Large intestine (tissue), 3 donors: ENCODE data around the gene ADAMTS17. TPM values are rescaled to one million over a fixed set of nuclear protein-coding genes. Genes with fewer than 3 reads are reported as not detected.

Experiments used
- DNase-seq, 2 donors: peaks; one replicate each; pipeline versions ENCODE4 v3.0.0 to v3.0.0-alpha.2; 2013
- H3K27ac ChIP-seq: one replicate; pipeline ENCODE4 v1.5.1; 2013; ENCODE audit warnings: low read length
- H3K27me3 ChIP-seq: 2 replicates; pipeline ENCODE4 v1.6.1; 2013; ENCODE audit warnings: low read length; ENCODE audit not compliant: control insufficient read depth, insufficient read depth
- H3K36me3 ChIP-seq: 2 replicates; pipeline ENCODE4 v1.6.1; 2013; ENCODE audit warnings: low read length; ENCODE audit not compliant: control insufficient read depth, insufficient read depth
- H3K4me1 ChIP-seq: one replicate; pipeline ENCODE4 v1.6.1; 2013; ENCODE audit warnings: low read length; ENCODE audit not compliant: control insufficient read depth, insufficient read depth
- H3K4me3 ChIP-seq: one replicate; pipeline ENCODE4 v1.5.1; 2013; ENCODE audit warnings: low read length
- H3K9me3 ChIP-seq: one replicate; pipeline ENCODE4 v1.6.1; 2013; ENCODE audit warnings: mild to moderate bottlenecking, low read depth, low read length, moderate library complexity; ENCODE audit not compliant: control insufficient read depth
- WGBS: methylation state at CpG from one replicate; pipeline ENCODE4 v1.1.5; 2013; ENCODE audit warnings: low lambda C conversion rate; ENCODE audit not compliant: insufficient coverage; 5-methylcytosine and 5-hydroxymethylcytosine counted together
- polyA plus RNA-seq: library from polyadenylated mRNA; unstranded; fragments of 120-200 nt; gene quantifications from one replicate; pipeline ENCODE4 v1.2.1, GENCODE V29; 2013

ADAMTS17 gene
- polyA plus RNA-seq, 1 donor, result 3.7 TPM

- no peak for DNase-seq
- Histone ChIP-seq H3K27me3 (no peaks in the 10 kb centered on the region), H3K36me3 (no peaks in the 10 kb centered on the region), H3K4me1 (no peaks in the 10 kb centered on the region), H3K9me3 (no peaks in the 10 kb centered on the region), H3K27ac (no peak overlapping the region), H3K4me3 (no peak overlapping the region)
- no CpG with 5 or more reads among the region's 2 CpGs for WGBS
Measured at GRCh38 chr15:100049483-100049882, 292.3 kb downstream of the ADAMTS17 start.

DNA sequence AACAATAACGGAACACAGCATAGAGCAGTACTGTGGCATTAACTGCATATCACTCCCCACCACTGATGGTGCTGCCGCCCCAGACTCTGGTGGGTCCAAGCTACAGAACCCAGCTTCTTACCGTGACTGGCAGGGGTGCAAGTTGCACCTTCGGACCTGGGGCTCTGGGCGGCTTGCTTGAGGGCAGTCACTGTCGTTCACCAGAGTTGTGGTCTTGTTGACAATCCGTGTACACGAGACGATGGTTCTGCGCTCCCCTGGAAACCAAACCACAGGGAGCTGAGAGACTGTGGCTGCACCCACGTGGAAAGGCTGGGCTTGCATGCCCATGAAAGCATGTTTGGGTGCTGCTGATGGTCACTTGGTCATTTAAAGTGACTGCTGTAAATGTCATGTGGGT lies 293.0 kb downstream of the ADAMTS17 start:
- no peaks in the 10 kb centered on the region for H3K9me3 ChIP-seq
- H3K4me3 ChIP-seq, result no peak overlapping the region
- H3K36me3 ChIP-seq, result no peaks in the 10 kb centered on the region
- WGBS, result no CpG with 5 or more reads among the region's 11 CpGs
- no peaks in the 10 kb centered on the region for H3K27me3 ChIP-seq
- no peak overlapping the region for H3K27ac ChIP-seq
- H3K4me1 ChIP-seq, result no peaks in the 10 kb centered on the region
- DNase-seq, result no peak

DNA sequence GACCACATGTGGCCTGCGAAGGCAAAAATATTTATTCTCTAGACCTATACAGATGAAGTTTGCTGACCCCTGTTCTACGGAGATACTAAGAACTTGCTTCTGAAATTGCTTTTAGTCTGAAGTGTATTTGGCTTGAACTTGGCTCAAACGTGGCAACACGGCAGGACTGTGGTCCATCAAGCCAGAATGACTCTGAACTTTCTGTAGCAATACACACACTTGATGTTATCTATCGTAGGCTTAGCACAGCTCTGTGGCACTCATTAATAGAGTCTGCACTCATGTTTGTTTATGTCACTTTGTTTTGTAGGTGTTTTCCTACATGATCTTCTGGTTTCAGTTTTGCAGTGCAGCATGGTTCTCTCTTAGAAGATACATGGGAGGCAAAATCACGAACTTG lies 298.1 kb downstream of the ADAMTS17 start:
- no peaks in the 10 kb centered on the region for H3K9me3 ChIP-seq
- H3K36me3 ChIP-seq, result no peaks in the 10 kb centered on the region
- no peak for DNase-seq
- no peak overlapping the region for H3K27ac ChIP-seq
- H3K4me3 ChIP-seq, result no peak overlapping the region
- H3K4me1 ChIP-seq, result no peaks in the 10 kb centered on the region
- 83% methylated on average over 1 of the region's 6 CpGs for WGBS
- H3K27me3 ChIP-seq, result no peaks in the 10 kb centered on the region

- 100% methylated on average over 1 of the region's 8 CpGs for WGBS
- H3K4me3 ChIP-seq, result no peak overlapping the region
- DNase-seq, result no peak
- no peaks in the 10 kb centered on the region for H3K27me3 ChIP-seq
- no peaks in the 10 kb centered on the region for H3K36me3 ChIP-seq
- H3K4me1 ChIP-seq, result no peaks in the 10 kb centered on the region
- no peak overlapping the region for H3K27ac ChIP-seq
- no peaks in the 10 kb centered on the region for H3K9me3 ChIP-seq
Measured at GRCh38 chr15:100043068-100043641, 298.6 kb downstream of the ADAMTS17 start.

- Histone ChIP-seq H3K27me3 (no peaks in the 10 kb centered on the region), H3K4me3 (no peak overlapping the region), H3K27ac (no peak overlapping the region), H3K36me3 (no peaks in the 10 kb centered on the region), H3K9me3 (no peaks in the 10 kb centered on the region), H3K4me1 (no peaks in the 10 kb centered on the region)
- WGBS, result 100% methylated on average over 1 of the region's 5 CpGs
- DNase-seq, result no peak
Measured at GRCh38 chr15:100042558-100042957, 299.2 kb downstream of the ADAMTS17 start.

DNA sequence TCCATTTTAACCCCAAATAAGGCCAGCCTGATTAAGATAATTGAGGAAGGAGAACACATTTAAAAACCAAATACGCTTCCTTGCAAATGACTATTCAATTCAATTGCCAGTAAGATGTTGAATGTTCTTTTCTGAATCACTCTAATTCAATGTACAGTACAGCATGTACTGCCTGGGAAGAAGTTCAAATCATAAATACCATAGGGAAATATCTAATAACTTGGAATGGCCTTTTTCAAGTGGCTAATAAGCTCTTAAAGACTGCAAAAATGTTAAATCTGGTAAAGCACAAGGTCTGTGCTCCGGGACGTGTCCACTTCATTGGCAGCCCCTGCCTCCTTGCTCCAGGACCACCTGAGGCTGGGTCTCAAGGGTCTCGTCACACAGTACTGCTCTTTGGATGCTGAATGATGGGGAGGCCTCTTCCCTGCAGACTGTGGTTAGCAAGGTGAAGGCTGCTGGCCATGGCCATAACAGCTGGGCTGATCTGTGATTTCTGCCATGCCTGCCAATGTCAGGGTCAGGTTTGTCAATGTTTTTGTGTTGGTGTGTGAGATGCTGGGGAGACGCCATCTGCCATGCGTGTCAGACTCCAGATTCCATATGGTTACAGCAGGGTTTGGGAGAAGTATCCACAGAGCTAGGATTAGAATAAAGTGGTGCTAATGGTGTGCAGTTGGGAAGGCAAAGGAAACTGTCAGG lies 300.5 kb downstream of the ADAMTS17 start:
- WGBS, result 100% methylated on average over 2 of the region's 6 CpGs
- Histone ChIP-seq H3K9me3 (no peaks in the 10 kb centered on the region), H3K4me3 (no peak overlapping the region), H3K4me1 (no peaks in the 10 kb centered on the region), H3K27ac (no peak overlapping the region), H3K27me3 (no peaks in the 10 kb centered on the region), H3K36me3 (no peaks in the 10 kb centered on the region)
- no peak for DNase-seq

GRCh38 chr15:100039994-100040393 lies 301.8 kb downstream of the ADAMTS17 start:
- 100% methylated on average over 2 of the region's 5 CpGs for WGBS

GRCh38 chr15:100038736-100039135 lies 303.0 kb downstream of the ADAMTS17 start:
- Histone ChIP-seq H3K27me3 (no peaks in the 10 kb centered on the region), H3K9me3 (no peaks in the 10 kb centered on the region), H3K4me3 (no peak overlapping the region), H3K36me3 (no peaks in the 10 kb centered on the region), H3K27ac (no peak overlapping the region), H3K4me1 (no peaks in the 10 kb centered on the region)
- no peak for DNase-seq
- 71% methylated on average over 3 of the region's 5 CpGs for WGBS

More at GRCh38 chr15:100039994-100040393, 301.8 kb downstream of the ADAMTS17 start:
- Histone ChIP-seq H3K36me3 (no peaks in the 10 kb centered on the region), H3K9me3 (no peaks in the 10 kb centered on the region), H3K4me1 (no peaks in the 10 kb centered on the region), H3K27me3 (no peaks in the 10 kb centered on the region), H3K27ac (no peak overlapping the region), H3K4me3 (no peak overlapping the region)
- DNase-seq, result no peak

GRCh38 chr15:100037901-100038300 lies 303.9 kb downstream of the ADAMTS17 start:
- no peaks in the 10 kb centered on the region for H3K4me1 ChIP-seq
- no peaks in the 10 kb centered on the region for H3K36me3 ChIP-seq
- H3K27me3 ChIP-seq, result no peaks in the 10 kb centered on the region
- no peaks in the 10 kb centered on the region for H3K9me3 ChIP-seq
- no peak overlapping the region for H3K4me3 ChIP-seq
- no peak overlapping the region for H3K27ac ChIP-seq
- DNase-seq, result no peak
- no CpG with 5 or more reads among the region's 2 CpGs for WGBS

- H3K27me3 ChIP-seq, result no peaks in the 10 kb centered on the region
- H3K4me3 ChIP-seq, result no peak overlapping the region
- DNase-seq, result no peak
- H3K4me1 ChIP-seq, result no peaks in the 10 kb centered on the region
- no peaks in the 10 kb centered on the region for H3K9me3 ChIP-seq
- no peaks in the 10 kb centered on the region for H3K36me3 ChIP-seq
- no CpG with 5 or more reads among the region's 6 CpGs for WGBS
- H3K27ac ChIP-seq, result no peak overlapping the region
Measured at GRCh38 chr15:100036015-100036414, 305.8 kb downstream of the ADAMTS17 start.

DNA sequence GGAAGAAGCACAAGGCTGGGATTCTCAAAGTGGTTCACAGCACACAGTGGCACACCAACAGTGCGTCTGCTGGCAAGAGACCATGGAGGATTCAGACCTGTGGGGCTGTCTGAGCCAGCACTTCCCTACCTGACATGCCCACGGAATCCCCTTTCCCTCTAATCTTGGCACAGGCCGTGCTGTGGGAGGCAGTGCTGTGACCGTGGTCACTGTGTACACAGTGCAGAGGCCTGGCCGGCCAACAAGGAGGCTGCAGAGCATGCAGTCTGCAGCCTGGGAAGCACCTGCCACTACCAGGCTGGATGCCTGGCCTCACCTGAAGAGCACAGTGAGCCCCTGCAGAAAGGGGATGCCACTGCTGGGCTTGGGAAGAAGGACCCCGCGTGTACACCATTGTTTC lies 307.6 kb downstream of the ADAMTS17 start:
- H3K4me1 ChIP-seq, result no peaks in the 10 kb centered on the region
- WGBS, result no CpG with 5 or more reads among the region's 7 CpGs

More for the DNA sequence above, 307.6 kb downstream of the ADAMTS17 start:
- Histone ChIP-seq H3K9me3 (no peaks in the 10 kb centered on the region), H3K36me3 (no peaks in the 10 kb centered on the region), H3K27me3 (no peaks in the 10 kb centered on the region), H3K27ac (no peak overlapping the region), H3K4me3 (no peak overlapping the region)
- DNase-seq, result no peak
